ELF-1 (cell line): ENCODE data around the gene HTR2A.
A peak's percentile ranks its signal among the peaks of the same experiment; 100 is the strongest.
"Not testable (repeated sequence)": the region's sequence is repeated elsewhere in the genome, so short reads cannot be mapped to it uniquely, and the experiment has no call there.

Experiments used
- DNase-seq: peaks from one replicate; pipeline ENCODE4 v3.0.0-alpha.2; 2016; ENCODE audit warnings: low read depth, low spot score

Gene HTR2A

DNA sequence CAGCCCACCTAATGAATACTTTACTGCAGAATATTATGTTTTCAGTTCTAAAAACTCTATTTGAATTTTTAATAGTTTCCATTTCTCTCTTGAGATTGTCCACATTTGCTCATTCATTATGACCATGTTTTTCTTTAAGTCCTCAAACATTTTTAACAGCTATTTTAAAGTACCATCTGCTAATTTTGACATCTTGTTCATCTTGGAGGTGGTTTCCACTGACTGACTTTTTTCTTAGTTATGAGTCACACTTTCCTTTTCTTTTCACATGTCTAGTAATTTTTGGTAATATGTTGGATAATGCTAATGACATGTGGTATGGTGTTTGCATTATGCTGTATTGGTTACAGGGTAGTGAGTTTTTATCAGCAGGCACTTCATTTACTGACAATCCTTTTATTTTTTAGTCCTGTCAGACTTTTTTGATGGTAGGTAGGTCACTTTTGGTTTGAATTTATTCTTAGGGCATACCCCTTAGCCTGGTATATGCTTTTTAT is 84.5 kb downstream of the HTR2A start:
- DNase-seq, result no peak

GRCh38 chr13:46810440-46810839 is 86.4 kb downstream of the HTR2A start:
- DNase-seq, result no peak

DNA sequence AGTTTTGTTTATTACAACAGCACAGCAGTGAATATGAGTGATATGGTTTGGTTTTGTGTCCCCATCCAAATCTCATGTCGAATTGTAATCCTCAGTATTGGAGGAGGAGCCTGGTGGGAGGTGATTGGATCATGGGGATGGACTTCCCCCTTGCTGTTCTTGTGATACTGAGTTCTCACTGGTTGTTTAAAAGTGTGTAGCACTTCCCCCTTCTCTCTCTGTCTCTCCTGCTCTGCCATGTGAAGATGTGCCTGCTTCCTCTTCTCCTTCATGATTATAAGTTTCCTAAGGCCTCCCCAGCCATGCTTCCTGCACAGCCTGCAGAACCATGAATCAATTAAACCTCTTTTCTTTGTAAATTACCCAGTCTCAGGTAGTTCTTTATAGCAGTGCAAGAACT is 91.9 kb downstream of the HTR2A start:
- not testable (repeated sequence) for DNase-seq

DNA sequence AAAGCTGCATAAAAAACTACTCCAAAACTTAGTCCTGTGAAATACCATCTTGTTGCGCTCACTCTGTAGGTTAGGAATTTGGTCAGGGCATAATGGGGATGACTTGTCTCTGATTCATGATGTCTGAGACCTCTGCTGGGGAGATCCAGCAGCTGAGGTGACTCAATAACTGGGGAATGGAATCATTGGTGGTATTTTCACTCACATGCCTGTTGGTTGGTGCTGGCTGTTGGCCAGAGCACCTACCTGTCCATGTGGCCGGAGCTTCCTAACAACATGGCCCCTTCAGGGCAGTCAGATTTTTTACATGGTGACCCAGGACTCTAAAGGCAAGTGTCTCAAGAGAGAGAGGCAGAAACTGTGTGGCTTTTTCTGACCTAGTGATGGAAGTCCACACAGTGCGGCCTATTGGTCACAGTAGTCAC is 92.5 kb downstream of the HTR2A start:
- peak; percentile 7 for DNase-seq

DNA sequence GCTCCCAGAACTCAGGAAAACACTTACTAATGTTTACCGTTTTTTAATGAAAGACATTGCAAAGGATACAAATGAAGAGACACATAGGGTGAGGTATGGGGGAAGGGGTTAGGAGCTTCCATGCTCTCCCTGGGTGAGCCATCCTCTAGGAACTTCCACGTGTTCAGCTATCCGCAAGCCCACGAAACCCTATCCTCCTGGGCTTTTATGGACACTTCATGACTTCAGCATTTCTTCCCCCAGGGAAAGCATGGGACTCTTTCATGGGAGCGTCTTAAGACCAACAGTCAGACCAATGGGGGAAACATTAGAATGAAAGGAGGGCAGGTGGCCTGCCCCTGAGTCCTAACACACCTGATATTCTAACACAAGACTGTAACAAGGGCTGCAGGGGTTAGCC is 93.3 kb downstream of the HTR2A start:
- no peak for DNase-seq

GRCh38 chr13:46801858-46802257 is 95.0 kb downstream of the HTR2A start:
- DNase-seq, result no peak

DNA sequence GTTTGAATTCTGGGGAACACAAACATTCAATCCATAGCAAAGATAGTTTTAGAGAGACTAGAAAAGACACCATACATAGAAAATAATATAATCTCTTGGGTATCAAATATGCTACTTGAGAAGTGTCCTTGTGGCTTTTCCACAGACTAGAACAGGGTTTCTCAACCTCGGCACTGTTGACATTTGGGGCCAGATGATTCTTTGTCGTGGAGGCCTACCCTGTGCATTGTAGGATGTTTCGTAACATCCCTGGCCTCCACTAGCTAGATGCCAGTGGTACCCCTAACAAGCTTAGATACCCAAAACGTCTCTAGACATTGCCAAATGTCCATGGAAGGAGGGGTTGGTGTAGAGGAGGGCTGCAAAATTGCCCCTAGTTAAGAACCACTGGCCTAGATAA is 97.7 kb downstream of the HTR2A start:
- no peak for DNase-seq

GRCh38 chr13:46797501-46798237 is 99.2 kb downstream of the HTR2A start:
- DNase-seq, result no peak

- peak; percentile 96 for DNase-seq
Measured at GRCh38 chr13:46796515-46797474, 100.1 kb downstream of the HTR2A start, which contains the start of gene ESD. TSS of gene ESD (minus strand) at chr13:46797161. CDS start at chr13:46791413, 5,748 bp downstream.

DNA sequence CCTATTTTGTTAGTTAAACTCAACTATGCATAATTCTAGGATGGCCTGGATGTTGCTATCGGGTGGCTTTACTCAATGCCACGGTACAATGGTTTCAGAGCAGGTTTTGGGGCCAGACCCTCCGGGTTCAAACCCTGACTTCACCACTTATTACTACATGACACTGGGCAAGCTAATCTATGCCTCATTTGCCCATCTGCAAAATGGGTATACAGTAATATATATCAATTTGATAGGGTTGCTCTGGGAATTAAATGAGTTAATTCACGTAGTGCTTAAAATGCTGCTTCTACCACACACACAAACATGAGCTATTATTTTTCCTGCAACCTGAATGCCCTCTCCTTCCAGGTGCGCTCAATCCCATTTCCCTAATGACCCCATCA is 100.7 kb downstream of the HTR2A start:
- DNase-seq, result no peak

- no peak for DNase-seq
Measured at GRCh38 chr13:46795321-46795720, 101.5 kb downstream of the HTR2A start.

DNA sequence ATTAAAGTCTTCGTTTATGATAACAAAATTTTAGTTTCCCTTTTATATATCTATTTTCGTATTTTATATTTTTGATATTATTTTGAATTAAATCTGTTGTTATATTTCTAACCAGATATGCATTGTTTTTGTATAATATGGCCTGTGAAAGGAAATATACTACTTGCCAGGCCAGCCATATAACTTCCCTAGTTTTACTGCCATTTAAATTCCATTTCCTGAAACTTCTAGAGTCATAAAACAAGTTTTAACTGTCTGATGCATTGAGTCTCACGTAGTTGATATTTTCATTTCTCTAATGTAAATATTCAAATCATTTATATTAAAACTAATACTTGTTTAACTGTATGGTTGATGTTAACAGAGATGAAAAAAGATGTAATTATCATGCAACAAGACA is 113.3 kb downstream of the HTR2A start:
- no peak for DNase-seq

- DNase-seq, result no peak
Measured at GRCh38 chr13:46782691-46783090, 114.2 kb downstream of the HTR2A start.

- no peak for DNase-seq
Measured at GRCh38 chr13:46782066-46782465, 114.8 kb downstream of the HTR2A start.
